ENCODE data around the gene PDIA5.

Gene PDIA5

DNA sequence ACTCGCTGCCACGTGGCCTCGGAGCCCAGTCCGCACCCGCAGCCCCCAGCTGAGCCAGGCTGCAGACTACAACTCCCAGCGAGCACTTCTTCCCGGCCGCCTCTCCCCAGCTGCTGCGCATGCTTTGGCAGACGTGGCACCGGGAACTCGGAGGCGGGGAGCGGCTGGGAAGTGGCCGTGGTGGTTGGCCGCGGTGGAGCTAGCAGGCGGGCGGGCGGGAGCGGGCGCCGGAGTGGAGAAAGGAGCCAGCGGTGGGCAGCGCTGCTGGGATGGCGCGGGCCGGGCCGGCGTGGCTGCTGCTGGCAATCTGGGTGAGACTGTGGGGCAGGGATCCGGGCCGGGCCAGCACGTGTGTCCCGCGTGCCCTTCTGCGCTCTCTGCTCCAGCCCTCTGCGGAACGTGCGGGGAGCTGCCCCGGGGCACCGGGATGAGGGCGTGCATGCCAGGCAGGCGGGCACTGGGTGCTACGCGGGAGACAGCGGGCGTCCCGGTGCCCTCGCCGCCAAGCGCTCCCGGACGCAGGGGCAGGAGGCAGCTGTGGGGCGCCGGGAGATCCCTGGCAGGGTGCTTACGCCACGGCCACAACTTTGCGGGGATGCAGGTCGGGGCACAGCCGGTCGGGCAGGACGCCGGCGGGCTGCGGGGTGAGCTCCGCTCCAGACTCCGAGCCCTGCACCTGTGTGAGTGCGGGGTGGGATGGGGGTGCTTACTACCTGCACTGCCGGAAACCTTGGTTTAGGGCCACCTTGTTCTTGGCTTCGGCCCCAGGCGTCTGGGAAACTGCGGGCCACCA lies at the start of gene PDIA5:
TSS of gene PDIA5 (plus strand) at position 130 of the 793 bp plus-strand sequence. CDS start at position 270, 140 bp downstream.
- DNase-seq, result peak; percentile 18 to 94 (median 84)

- DNase-seq, result no peak
These were observed 48.1 kb upstream of the PDIA5 start for GRCh38 chr3:123018683-123019082.

DNA sequence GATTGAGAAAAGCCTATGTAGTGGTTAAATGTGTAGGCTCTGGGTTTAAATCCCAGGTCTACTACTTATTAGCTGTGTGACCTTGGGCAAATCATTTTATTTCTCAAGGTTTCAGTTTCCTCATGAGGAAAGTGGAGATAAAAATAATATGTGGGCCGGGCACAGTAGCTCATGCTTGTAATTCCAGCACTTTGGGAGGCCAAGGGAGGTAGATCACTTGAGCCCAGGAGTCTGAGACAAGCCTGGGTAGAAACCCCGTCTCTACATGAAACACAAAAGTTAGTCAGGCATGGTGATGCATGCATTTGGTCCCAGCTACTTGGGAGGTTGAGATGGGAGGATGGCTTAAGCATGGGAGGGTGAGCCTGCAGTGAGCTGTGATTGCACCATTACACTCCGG lies 47.7 kb upstream of the PDIA5 start:
- DNase-seq, result no peak

- no peak for DNase-seq
These were observed 47.2 kb upstream of the PDIA5 start for GRCh38 chr3:123019591-123019990.

DNA sequence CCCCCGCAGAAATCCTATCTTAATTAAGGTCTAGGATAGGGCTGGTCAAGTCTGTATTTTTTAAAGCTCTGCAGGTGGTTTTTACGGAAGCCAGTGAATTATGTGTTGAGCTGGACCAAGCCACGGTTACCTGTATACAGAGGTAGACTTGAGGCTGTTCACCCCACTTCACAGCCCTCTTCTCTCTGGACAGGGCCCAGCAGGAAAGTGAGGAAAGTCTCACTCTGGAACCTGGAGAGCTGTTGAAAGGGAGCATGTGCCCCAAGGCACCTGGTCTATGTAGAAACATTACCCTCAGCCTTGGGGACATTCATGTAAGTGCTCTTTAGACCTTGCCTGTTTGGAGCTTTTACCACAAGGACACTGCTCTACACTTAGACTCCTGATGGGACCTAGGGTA lies 46.1 kb upstream of the PDIA5 start:
- DNase-seq, result no peak

- no peak for DNase-seq
These were observed 45.4 kb upstream of the PDIA5 start for GRCh38 chr3:123021388-123021787.

- DNase-seq, result no peak
These were observed 44.8 kb upstream of the PDIA5 start for GRCh38 chr3:123021996-123022510.

DNA sequence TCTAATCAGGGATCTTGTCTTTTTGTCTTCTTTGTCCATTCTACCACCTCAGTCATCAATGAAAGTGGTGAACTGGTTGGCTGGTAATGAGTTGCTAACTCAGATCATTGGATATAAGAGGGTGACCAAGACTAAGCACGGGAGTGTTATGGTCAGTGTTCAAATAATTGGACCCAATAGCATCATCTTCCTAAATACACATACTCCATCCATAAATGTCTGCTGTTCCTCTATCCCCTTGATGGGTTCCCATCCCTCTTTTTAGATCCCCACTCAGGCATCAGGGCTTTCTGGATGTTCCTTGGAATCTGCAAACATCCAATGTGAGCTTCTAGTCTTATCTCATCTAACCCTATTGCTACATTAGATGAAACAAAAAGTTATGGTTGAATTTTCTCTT lies 42.8 kb upstream of the PDIA5 start:
- no peak for DNase-seq

- peak in 4 of 51 donors; percentile 6 to 16 (median 12) for DNase-seq
These were observed 40.9 kb upstream of the PDIA5 start for GRCh38 chr3:123025642-123026521.

- DNase-seq, result peak in 5 of 51 donors; percentile 14 to 37 (median 21)
These were observed 40.1 kb upstream of the PDIA5 start for GRCh38 chr3:123026565-123027291.

- peak in 21 of 51 donors; percentile 11 to 61 (median 34) for DNase-seq
These were observed 39.3 kb upstream of the PDIA5 start, which contains the start of gene SEMA5B for GRCh38 chr3:123027292-123028232. SEMA5B (minus strand) TSS chr3:123027763; CDS start chr3:122961263, 66,500 bp downstream.

GRCh38 chr3:123028233-123028828 lies 38.5 kb upstream of the PDIA5 start:
- DNase-seq, result peak in 15 of 51 donors; percentile 6 to 78 (median 17)

DNA sequence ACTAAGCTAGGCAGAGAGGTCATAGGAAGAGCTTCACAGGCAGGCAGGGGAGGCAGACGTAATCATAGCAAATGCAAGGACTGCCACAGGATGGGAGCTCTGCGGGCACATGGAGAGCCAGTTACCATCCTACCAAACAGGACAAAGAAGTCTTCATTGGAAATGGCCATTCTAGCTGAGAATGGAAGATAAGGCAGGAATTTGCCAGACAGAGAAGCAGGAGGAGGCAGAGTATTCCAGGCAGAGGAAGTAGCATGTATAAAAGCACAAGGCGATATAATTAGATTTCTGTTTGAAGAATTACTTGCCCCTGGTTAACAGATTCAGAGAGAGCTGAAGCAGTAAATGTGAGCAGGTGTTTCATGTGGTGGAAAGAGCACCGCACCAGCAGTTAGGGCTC lies 35.8 kb upstream of the PDIA5 start:
- DNase-seq, result no peak

DNA sequence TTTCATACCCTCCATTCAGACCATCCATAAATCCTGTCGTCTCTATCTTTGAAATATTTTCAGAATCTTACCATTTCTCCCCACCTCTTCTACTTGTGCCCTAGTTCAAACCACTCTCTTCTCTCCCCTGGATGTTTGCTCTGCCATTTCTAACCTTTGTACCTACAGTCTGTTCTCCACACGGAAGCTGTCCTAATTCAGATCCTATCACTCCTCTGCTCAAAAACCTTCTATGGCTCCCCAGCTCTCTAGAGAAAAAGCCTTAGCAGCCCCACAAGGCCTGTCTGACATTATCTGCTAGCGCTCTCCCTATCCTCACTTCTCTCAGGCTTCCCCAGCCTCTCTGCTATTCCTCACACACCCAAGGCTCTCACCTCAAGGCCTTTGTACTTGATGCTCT lies 34.8 kb upstream of the PDIA5 start:
- DNase-seq, result no peak

DNA sequence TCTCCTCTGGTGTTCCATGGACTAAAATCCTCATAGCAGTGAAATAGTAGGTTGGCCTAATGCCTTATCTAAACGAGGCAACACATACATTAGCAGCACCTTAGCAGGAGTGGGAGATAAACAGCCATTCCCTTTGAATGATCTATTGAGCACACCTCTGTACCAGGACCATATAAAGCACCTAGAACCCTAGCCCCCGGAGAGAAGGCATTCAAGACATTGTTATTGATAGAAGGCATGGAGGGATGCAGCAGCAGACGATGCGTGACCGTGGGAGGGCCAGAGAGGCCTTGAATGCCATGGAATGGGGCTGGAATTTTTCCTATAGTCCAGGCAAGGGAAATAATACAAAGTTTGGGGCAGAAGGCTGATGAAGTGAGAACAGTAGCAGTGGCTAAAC lies 32.7 kb upstream of the PDIA5 start:
- no peak for DNase-seq

- no peak for DNase-seq
These were observed 31.8 kb upstream of the PDIA5 start for GRCh38 chr3:123034996-123035395.

DNA sequence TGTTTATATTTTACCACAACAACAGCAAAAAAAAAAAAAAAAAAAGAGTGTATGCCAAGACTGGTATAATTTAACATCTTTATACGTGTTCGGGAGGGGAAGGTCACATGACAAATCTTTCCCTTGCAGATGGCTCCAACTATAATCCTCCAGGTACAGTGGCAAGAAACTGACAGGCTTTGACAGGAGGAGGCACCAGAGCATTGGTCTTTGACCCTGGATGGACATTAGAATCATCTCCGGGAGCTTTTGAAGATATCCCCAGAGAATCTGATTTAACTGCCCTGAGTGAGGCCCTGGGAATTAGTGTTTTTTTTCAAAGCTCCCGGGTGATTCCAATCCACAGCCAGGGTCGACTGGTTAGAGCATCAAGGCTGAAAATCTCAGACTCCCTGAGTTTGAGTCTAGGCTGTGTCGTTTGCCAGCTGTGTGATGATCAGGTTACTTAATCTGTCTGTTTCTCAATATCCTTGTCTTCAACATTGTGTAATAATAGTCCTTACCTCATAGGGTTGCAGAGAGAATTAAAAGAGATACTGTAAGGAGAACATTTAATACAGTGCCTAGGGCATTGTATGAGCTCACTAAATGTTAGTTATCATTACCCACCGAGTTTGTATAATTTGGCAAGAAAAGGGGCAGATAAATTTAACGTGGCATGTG lies 30.3 kb upstream of the PDIA5 start:
- no peak for DNase-seq

- no peak for DNase-seq
These were observed 29.8 kb upstream of the PDIA5 start for GRCh38 chr3:123037015-123037375.

DNA sequence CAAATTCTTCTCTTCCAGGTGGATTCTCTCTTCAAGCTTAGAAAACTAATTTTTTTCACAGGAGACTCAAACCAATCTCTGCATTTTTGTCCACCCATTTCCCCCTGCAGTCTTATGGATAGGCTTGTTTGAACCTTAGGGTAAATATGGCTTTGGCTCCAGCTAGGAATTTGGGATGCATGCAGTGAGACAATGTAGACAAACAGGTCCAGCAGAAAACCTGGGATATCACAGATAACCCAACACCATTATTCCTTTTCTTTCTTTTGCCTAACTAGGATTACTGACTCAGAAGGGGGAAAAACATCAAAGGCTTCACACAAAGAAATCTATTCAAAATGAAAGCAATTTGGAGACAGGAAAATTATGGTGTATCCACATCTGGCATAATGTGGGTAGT lies 28.1 kb upstream of the PDIA5 start:
- no peak for DNase-seq
